ENCODE results near the gene DCST1. TPM values are rescaled to one million over a fixed set of nuclear protein-coding genes. Genes with fewer than 3 reads are reported as not detected.
A peak's percentile ranks its signal among the peaks of the same experiment; 100 is the strongest.

Gene DCST1
- total and polyA plus RNA-seq, 2 of the 13 experiments (the other 11 are each of a cell fraction or from before 2014, with no cell fraction given) = 0.04 TPM; not detected in 1

GRCh38 chr1:155049651-155050559 lies 16.3 kb downstream of the DCST1 start (continued):
- TF ChIP-seq ZBTB21 (CRISPR knock-in tag; IDR thresholded peaks at IDR 0.05) (no peak), ZFP36L1 (CRISPR knock-in tag; IDR thresholded peaks at IDR 0.05) (no peak), EHMT2 (IDR thresholded peaks at IDR 0.05; ENCODE audit: borderline replicate concordance, low read depth, low read length) (no peak), MYC (CRISPR knock-in tag; IDR thresholded peaks at IDR 0.05; ENCODE audit: borderline replicate concordance) (no peak), ZNF710 (CRISPR knock-in tag; IDR thresholded peaks at IDR 0.05; ENCODE audit: borderline replicate concordance) (no peak), TEAD2 (CRISPR knock-in tag; IDR thresholded peaks at IDR 0.05) (no peak), ZSCAN21 (CRISPR knock-in tag; IDR thresholded peaks at IDR 0.05; ENCODE audit: borderline replicate concordance) (no peak), ZKSCAN5 (CRISPR knock-in tag; IDR thresholded peaks at IDR 0.05) (no peak), MTA3 (CRISPR knock-in tag; IDR thresholded peaks at IDR 0.05) (no peak), ZFX (CRISPR knock-in tag; IDR thresholded peaks at IDR 0.05; ENCODE audit: low read depth) (peak; percentile 90; the same call in 1 of the 2 replicates), KLF15 (CRISPR knock-in tag; IDR thresholded peaks at IDR 0.05; ENCODE audit: borderline replicate concordance) (0 out of 2 replicates have a peak, but pooled peaks have one; percentile 66), TARDBP (CRISPR knock-in tag; IDR thresholded peaks at IDR 0.05) (no peak), ZNF382 (CRISPR knock-in tag; IDR thresholded peaks at IDR 0.05; ENCODE audit: borderline replicate concordance) (no peak), ONECUT2 (CRISPR knock-in tag; IDR thresholded peaks at IDR 0.05) (no peak), THYN1 (CRISPR knock-in tag; IDR thresholded peaks at IDR 0.05; ENCODE audit: borderline replicate concordance, low read depth) (no peak), KDM3A (CRISPR knock-in tag; IDR thresholded peaks at IDR 0.05; ENCODE audit: low read depth) (no peak), SNAI1 (CRISPR knock-in tag; IDR thresholded peaks at IDR 0.05; ENCODE audit: borderline replicate concordance) (0 out of 2 replicates have a peak, but pooled peaks have one; percentile 65), ZNF160 (CRISPR knock-in tag; IDR thresholded peaks at IDR 0.05) (0 out of 2 replicates have a peak, but pooled peaks have one; percentile 24), HNF4A (CRISPR knock-in tag; IDR thresholded peaks at IDR 0.05) (no peak), ZBTB7B (CRISPR knock-in tag; IDR thresholded peaks at IDR 0.05) (no peak)
- TF ChIP-seq, protein P1, sequence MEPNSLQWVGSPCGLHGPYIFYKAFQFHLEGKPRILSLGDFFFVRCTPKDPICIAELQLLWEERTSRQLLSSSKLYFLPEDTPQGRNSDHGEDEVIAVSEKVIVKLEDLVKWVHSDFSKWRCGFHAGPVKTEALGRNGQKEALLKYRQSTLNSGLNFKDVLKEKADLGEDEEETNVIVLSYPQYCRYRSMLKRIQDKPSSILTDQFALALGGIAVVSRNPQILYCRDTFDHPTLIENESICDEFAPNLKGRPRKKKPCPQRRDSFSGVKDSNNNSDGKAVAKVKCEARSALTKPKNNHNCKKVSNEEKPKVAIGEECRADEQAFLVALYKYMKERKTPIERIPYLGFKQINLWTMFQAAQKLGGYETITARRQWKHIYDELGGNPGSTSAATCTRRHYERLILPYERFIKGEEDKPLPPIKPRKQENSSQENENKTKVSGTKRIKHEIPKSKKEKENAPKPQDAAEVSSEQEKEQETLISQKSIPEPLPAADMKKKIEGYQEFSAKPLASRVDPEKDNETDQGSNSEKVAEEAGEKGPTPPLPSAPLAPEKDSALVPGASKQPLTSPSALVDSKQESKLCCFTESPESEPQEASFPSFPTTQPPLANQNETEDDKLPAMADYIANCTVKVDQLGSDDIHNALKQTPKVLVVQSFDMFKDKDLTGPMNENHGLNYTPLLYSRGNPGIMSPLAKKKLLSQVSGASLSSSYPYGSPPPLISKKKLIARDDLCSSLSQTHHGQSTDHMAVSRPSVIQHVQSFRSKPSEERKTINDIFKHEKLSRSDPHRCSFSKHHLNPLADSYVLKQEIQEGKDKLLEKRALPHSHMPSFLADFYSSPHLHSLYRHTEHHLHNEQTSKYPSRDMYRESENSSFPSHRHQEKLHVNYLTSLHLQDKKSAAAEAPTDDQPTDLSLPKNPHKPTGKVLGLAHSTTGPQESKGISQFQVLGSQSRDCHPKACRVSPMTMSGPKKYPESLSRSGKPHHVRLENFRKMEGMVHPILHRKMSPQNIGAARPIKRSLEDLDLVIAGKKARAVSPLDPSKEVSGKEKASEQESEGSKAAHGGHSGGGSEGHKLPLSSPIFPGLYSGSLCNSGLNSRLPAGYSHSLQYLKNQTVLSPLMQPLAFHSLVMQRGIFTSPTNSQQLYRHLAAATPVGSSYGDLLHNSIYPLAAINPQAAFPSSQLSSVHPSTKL (CRISPR knock-in tag; IDR thresholded peaks at IDR 0.05) = no peak
- TF ChIP-seq, protein P2, sequence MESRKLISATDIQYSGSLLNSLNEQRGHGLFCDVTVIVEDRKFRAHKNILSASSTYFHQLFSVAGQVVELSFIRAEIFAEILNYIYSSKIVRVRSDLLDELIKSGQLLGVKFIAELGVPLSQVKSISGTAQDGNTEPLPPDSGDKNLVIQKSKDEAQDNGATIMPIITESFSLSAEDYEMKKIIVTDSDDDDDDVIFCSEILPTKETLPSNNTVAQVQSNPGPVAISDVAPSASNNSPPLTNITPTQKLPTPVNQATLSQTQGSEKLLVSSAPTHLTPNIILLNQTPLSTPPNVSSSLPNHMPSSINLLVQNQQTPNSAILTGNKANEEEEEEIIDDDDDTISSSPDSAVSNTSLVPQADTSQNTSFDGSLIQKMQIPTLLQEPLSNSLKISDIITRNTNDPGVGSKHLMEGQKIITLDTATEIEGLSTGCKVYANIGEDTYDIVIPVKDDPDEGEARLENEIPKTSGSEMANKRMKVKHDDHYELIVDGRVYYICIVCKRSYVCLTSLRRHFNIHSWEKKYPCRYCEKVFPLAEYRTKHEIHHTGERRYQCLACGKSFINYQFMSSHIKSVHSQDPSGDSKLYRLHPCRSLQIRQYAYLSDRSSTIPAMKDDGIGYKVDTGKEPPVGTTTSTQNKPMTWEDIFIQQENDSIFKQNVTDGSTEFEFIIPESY (CRISPR knock-in tag; IDR thresholded peaks at IDR 0.05) = no peak
